Brain microvascular endothelial cell (primary cell): ENCODE data around the gene SFRP5.

Experiments
- DNase-seq: peaks from one replicate; pipeline ENCODE4 v3.0.0-alpha.2; 2020
- H3K27ac ChIP-seq: fragments of 250-450 bp; sonication (Bioruptor Pico); 2 replicates; pipeline ENCODE4 v1.5.1; 2020; ENCODE audit warnings: mild to moderate bottlenecking, moderate library complexity
- H3K27me3 ChIP-seq: fragments of 250-450 bp; sonication (Bioruptor Pico); replicated peaks from 2 replicates; pipeline ENCODE4 v1.5.1; 2020; ENCODE audit warnings: mild to moderate bottlenecking
- H3K36me3 ChIP-seq: fragments of 250-450 bp; sonication (Bioruptor Pico); replicated peaks from 2 replicates; pipeline ENCODE4 v1.5.1; 2020; ENCODE audit warnings: mild to moderate bottlenecking
- H3K4me3 ChIP-seq: 2 replicates; pipeline ENCODE4 v1.5.1; 2011; ENCODE audit warnings: low read depth, mild to moderate bottlenecking, control low read depth, low read length, moderate library complexity
- in situ Hi-C: cut with HindIII; loops from 2 replicates; pipeline ENCODE4 v1.10.0; 2017; ENCODE audit warnings: low sequenced_read_pairs, low pct_ligation_motif_present
- TF ChIP-seq, protein P1 (sequence below): IDR thresholded peaks from 2 replicates; pipeline ENCODE4 v1.5.1; 2011; ENCODE audit warnings: low read depth, mild to moderate bottlenecking, moderate library complexity, low read length, control low read depth, inconsistent platforms; ENCODE audit errors: missing control alignments

Gene SFRP5

GRCh38 chr10:97721871-97722780, 49.7 kb downstream of the SFRP5 start:
- H3K27ac ChIP-seq: no peak overlapping the region
- in situ Hi-C loops: no loop called here

GRCh38 chr10:97719602-97720001, 52.2 kb downstream of the SFRP5 start:
- TF ChIP-seq, protein P1, sequence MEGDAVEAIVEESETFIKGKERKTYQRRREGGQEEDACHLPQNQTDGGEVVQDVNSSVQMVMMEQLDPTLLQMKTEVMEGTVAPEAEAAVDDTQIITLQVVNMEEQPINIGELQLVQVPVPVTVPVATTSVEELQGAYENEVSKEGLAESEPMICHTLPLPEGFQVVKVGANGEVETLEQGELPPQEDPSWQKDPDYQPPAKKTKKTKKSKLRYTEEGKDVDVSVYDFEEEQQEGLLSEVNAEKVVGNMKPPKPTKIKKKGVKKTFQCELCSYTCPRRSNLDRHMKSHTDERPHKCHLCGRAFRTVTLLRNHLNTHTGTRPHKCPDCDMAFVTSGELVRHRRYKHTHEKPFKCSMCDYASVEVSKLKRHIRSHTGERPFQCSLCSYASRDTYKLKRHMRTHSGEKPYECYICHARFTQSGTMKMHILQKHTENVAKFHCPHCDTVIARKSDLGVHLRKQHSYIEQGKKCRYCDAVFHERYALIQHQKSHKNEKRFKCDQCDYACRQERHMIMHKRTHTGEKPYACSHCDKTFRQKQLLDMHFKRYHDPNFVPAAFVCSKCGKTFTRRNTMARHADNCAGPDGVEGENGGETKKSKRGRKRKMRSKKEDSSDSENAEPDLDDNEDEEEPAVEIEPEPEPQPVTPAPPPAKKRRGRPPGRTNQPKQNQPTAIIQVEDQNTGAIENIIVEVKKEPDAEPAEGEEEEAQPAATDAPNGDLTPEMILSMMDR: no peak
- in situ Hi-C loops: no loop called here
- H3K36me3 ChIP-seq: peaks cover 26% of the 10 kb centered on the region
- H3K27me3 ChIP-seq: no peaks in the 10 kb centered on the region
- H3K4me3 ChIP-seq: no peak overlapping the region
- DNase-seq: no peak
- H3K27ac ChIP-seq: no peak overlapping the region

More at GRCh38 chr10:97721871-97722780, 49.7 kb downstream of the SFRP5 start:
- H3K36me3 ChIP-seq: peaks cover 25% of the 10 kb centered on the region
- TF ChIP-seq, protein P1: no peak
- no peaks in the 10 kb centered on the region for H3K27me3 ChIP-seq
- DNase-seq: no peak
- H3K4me3 ChIP-seq: no peak overlapping the region

DNA sequence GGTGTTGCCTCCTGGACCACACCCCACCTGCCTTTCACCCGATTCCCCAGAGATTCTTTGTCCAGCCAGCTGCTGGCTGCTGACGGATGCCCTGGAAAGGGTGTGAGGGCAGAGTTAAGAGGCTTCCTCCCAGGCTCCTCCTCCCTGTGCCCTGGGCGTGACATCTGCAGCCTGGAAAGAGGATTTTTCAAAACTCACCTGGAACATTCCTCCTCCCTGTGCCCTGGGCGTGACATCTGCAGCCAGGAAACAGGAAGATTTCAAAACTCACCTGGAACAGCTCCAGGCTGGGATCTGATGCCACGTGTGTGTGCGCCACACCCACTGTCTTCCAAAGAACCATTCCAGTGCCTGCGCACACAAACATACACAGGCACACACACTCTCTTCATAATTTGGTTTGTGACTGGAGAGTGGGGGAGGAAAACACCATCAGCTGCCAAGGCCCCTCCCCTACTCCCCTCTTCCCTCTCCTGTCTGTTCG, 53.1 kb downstream of the SFRP5 start:
- TF ChIP-seq, protein P1: no peak
- Histone ChIP-seq H3K27ac (no peak overlapping the region), H3K27me3 (no peaks in the 10 kb centered on the region), H3K36me3 (peaks cover 26% of the 10 kb centered on the region), H3K4me3 (no peak overlapping the region)
- DNase-seq: no peak
- in situ Hi-C loops: no loop called here

GRCh38 chr10:97718178-97718577, 53.6 kb downstream of the SFRP5 start:
- in situ Hi-C loops: no loop called here
- DNase-seq: no peak
- peaks cover 26% of the 10 kb centered on the region for H3K36me3 ChIP-seq
- no peak overlapping the region for H3K4me3 ChIP-seq
- TF ChIP-seq, protein P1: no peak
- no peaks in the 10 kb centered on the region for H3K27me3 ChIP-seq
- H3K27ac ChIP-seq: no peak overlapping the region

DNA sequence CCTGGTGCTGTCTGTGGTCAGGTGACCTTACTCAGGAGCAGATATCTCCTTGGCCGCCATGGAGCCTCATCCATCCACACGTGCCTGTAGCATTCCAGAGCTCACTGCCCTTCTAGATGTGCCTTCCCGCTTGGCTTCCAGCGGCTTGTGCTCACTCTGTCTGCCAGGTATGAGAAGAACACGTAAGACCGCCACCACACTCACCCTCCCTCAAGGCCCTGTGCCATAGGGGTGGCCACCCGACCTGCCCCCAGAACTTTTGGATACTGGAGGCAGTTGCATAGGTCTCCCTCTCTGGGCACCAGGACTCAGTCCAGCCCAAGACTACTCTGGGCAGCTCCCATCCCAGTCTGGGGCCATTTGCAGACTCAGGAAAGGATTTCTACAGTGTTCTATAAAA, 54.2 kb downstream of the SFRP5 start:
- no peak for DNase-seq
- TF ChIP-seq, protein P1: no peak
- Histone ChIP-seq H3K4me3 (no peak overlapping the region), H3K36me3 (peaks cover 26% of the 10 kb centered on the region), H3K27me3 (no peaks in the 10 kb centered on the region), H3K27ac (no peak overlapping the region)
- in situ Hi-C loops: no loop called here
